Left kidney (tissue), 2 donors: ENCODE results near the gene GTF2F2. TPM values are rescaled to one million over a fixed set of nuclear protein-coding genes. Genes with fewer than 3 reads are reported as not detected.
"Not testable (repeated sequence)": the region's sequence is repeated elsewhere in the genome, so short reads cannot be mapped to it uniquely, and the experiment has no call there.

ENCODE experiments used
- DNase-seq: peaks from one replicate; pipeline ENCODE4 v3.0.0-alpha.2; 2013
- polyA plus RNA-seq: library from polyadenylated mRNA; unstranded; fragments of 120-200 nt; gene quantifications from one replicate; pipeline ENCODE4 v1.2.1, GENCODE V29; 2013; ENCODE audit not compliant: insufficient read length

The GTF2F2 gene
- polyA plus RNA-seq, 1 donor: 27.9 TPM

- no peak for DNase-seq
Measured at GRCh38 chr13:45215392-45216077, 95.2 kb downstream of the GTF2F2 start.

GRCh38 chr13:45216193-45216592 lies 95.9 kb downstream of the GTF2F2 start:
- no peak for DNase-seq

- DNase-seq: no peak
Measured at GRCh38 chr13:45218689-45219088, 98.4 kb downstream of the GTF2F2 start.

- DNase-seq: no peak
Measured at GRCh38 chr13:45219123-45219891, 99.0 kb downstream of the GTF2F2 start.

- DNase-seq: no peak
Measured at GRCh38 chr13:45219938-45220375, 99.6 kb downstream of the GTF2F2 start.

GRCh38 chr13:45220403-45220802 lies 100.1 kb downstream of the GTF2F2 start:
- no peak for DNase-seq

GRCh38 chr13:45222516-45222915 lies 102.2 kb downstream of the GTF2F2 start:
- DNase-seq: no peak

- DNase-seq: no peak
Measured at GRCh38 chr13:45222919-45223318, 102.6 kb downstream of the GTF2F2 start.

GRCh38 chr13:45224176-45224575 lies 103.9 kb downstream of the GTF2F2 start:
- DNase-seq: no peak

- DNase-seq: no peak
Measured at GRCh38 chr13:45225370-45225769, 105.1 kb downstream of the GTF2F2 start.

- DNase-seq: no peak
Measured at GRCh38 chr13:45226024-45226423, 105.7 kb downstream of the GTF2F2 start.

GRCh38 chr13:45228002-45228401 lies 107.7 kb downstream of the GTF2F2 start:
- no peak for DNase-seq

- no peak for DNase-seq
Measured at GRCh38 chr13:45229172-45229571, 108.9 kb downstream of the GTF2F2 start.

GRCh38 chr13:45231305-45231704 lies 111.0 kb downstream of the GTF2F2 start:
- DNase-seq: no peak

- DNase-seq: no peak
Measured at GRCh38 chr13:45231722-45232121, 111.4 kb downstream of the GTF2F2 start.

- DNase-seq: no peak
Measured at GRCh38 chr13:45232591-45232990, 112.3 kb downstream of the GTF2F2 start.

GRCh38 chr13:45238945-45239795 lies 118.9 kb downstream of the GTF2F2 start:
- no peak for DNase-seq

GRCh38 chr13:45240143-45240542 lies 119.8 kb downstream of the GTF2F2 start:
- no peak for DNase-seq

GRCh38 chr13:45242070-45242469 lies 121.8 kb downstream of the GTF2F2 start:
- DNase-seq: no peak

- DNase-seq: no peak
Measured at GRCh38 chr13:45242524-45242923, 122.2 kb downstream of the GTF2F2 start.

GRCh38 chr13:45243077-45243476 lies 122.8 kb downstream of the GTF2F2 start:
- DNase-seq: no peak

- not testable (repeated sequence) for DNase-seq
Measured at GRCh38 chr13:45244736-45245135, 124.4 kb downstream of the GTF2F2 start.

GRCh38 chr13:45249662-45250061 lies 129.4 kb downstream of the GTF2F2 start:
- no peak for DNase-seq
